ENCODE results near the gene ECSIT.

Gene ECSIT

GRCh38 chr19:11550265-11550664 is 21.3 kb upstream of the ECSIT start:
- DNase-seq, result no peak

GRCh38 chr19:11549386-11549953 is 20.5 kb upstream of the ECSIT start:
- DNase-seq, result no peak

- no peak for DNase-seq
These were observed 19.2 kb upstream of the ECSIT start for GRCh38 chr19:11547929-11548700.

GRCh38 chr19:11541238-11541637 is 12.3 kb upstream of the ECSIT start:
- DNase-seq, result no peak

GRCh38 chr19:11540645-11541044 is 11.7 kb upstream of the ECSIT start:
- DNase-seq, result no peak

- DNase-seq, result no peak
These were observed 10.8 kb upstream of the ECSIT start for GRCh38 chr19:11539495-11540365.

GRCh38 chr19:11538232-11539036 is 9.5 kb upstream of the ECSIT start, which contains the start of gene CNN1:
Gene CNN1, plus strand, starts transcription at chr19:11538851. Its CDS starts 77 bp downstream, at chr19:11538928.
- DNase-seq, result no peak

GRCh38 chr19:11535792-11536595 is 7.1 kb upstream of the ECSIT start:
- peak; percentile 27 to 34 for DNase-seq

GRCh38 chr19:11534948-11535347 is 6.0 kb upstream of the ECSIT start:
- no peak for DNase-seq

GRCh38 chr19:11534538-11534937 is 5.6 kb upstream of the ECSIT start:
- no peak for DNase-seq

GRCh38 chr19:11530432-11530831 is 1.5 kb upstream of the ECSIT start:
- DNase-seq, result peak; percentile 57 to 64

- DNase-seq, result no peak
These were observed 9.8 kb downstream of the ECSIT start for GRCh38 chr19:11519138-11519537.

GRCh38 chr19:11513946-11514345 is 15.0 kb downstream of the ECSIT start:
- DNase-seq, result no peak

- DNase-seq, result no peak
These were observed 18.5 kb downstream of the ECSIT start for GRCh38 chr19:11510444-11510843.

- DNase-seq, result no peak
These were observed 21.4 kb downstream of the ECSIT start for GRCh38 chr19:11507370-11508078.

GRCh38 chr19:11506967-11507366 is 22.0 kb downstream of the ECSIT start:
- no peak for DNase-seq

- peak; percentile 21 to 64 for DNase-seq
These were observed 22.8 kb downstream of the ECSIT start for GRCh38 chr19:11506101-11506555.

GRCh38 chr19:11505504-11506100 is 23.3 kb downstream of the ECSIT start, which contains the start of gene ZNF653:
Gene ZNF653, minus strand, starts transcription at chr19:11505839. Its CDS starts 53 bp downstream, at chr19:11505786.
- peak; percentile 86 to 87 for DNase-seq

GRCh38 chr19:11505032-11505503 is 23.9 kb downstream of the ECSIT start:
- peak; percentile 81 to 86 for DNase-seq

- DNase-seq, result no peak
These were observed 24.4 kb downstream of the ECSIT start for GRCh38 chr19:11504502-11505031.
